Umbilical cord (tissue), 2 donors: Measurements from ENCODE around the gene B3GNT7. TPM values are rescaled to one million over a fixed set of nuclear protein-coding genes. Genes with fewer than 3 reads are reported as not detected.
"Not testable (repeated sequence)": the region's sequence is repeated elsewhere in the genome, so short reads cannot be mapped to it uniquely, and the experiment has no call there.

Source experiments
- DNase-seq: peaks from one replicate; pipeline ENCODE4 v3.0.0-alpha.2; 2015; ENCODE audit warnings: low spot score
- total RNA-seq: library from RNA; depleted of rRNA; stranded (reverse); fragments of >200 nt; gene quantifications from one replicate; pipeline ENCODE4 v1.2.3, GENCODE V29; 2014; ENCODE audit warnings: low replicate concordance; ENCODE audit not compliant: insufficient read depth

The B3GNT7 gene
- total RNA-seq, 1 donor from 2014 or later, result 3.9 TPM

DNA sequence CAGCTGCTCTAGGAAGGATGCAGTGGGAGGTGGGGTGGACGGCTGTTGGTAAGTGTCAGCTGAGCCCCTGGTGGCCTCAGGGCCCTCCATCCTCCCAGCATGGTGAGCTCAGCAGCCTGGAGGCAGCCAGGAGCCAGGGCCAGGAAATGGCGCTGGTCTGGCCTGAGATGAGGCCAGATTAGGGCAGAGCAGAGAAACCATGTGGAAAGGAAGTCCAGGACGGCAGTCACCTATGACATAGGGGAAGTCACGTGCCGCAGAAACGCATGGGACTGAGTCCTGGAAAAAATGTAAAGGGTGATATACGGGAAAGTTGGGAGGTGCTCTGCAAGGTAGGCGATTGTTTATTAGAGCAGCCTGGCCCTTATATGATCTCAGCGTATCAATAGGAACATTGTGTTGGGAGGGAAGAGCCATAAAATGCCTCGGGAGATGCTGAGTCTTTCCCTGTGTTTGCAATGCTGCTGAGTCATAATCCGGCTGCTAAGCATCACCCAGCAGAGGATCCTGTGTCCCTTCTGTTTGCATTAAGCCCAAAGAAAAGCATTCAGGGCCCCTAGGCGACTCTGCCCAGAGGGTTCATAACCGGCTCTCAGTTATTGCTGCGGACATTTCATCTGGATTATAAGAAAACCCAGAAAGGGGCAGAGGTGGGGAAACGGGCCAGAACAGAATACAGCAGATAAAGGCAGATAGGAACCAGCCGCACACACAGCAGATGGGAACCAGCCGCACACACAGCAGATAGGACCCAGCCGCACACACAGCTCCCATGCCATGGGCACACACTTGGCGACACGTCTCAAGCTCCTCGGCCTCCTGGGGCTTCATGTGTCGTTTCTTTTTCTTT is 30.3 kb upstream of the B3GNT7 start:
- peak; percentile 88 for DNase-seq

DNA sequence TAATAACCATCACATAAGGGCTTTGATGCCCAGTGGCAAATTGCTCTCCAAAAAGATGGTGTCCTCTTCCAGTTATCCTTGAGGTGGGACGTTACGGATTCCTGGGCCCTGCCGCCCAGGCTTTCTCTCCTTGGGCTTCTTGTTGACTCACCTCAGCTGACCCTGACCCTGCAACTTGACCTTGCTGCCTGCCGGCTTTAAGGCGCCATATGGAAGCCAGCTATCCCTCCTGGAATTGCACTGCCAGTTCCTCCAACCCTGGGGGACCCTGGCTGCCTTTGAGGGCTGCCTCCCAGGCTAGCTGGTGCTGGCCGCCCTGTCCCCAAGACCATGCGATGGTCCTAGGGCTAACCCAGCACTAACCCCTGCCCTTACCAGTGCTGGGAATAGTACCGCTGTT is 28.3 kb upstream of the B3GNT7 start:
- DNase-seq, result no peak

DNA sequence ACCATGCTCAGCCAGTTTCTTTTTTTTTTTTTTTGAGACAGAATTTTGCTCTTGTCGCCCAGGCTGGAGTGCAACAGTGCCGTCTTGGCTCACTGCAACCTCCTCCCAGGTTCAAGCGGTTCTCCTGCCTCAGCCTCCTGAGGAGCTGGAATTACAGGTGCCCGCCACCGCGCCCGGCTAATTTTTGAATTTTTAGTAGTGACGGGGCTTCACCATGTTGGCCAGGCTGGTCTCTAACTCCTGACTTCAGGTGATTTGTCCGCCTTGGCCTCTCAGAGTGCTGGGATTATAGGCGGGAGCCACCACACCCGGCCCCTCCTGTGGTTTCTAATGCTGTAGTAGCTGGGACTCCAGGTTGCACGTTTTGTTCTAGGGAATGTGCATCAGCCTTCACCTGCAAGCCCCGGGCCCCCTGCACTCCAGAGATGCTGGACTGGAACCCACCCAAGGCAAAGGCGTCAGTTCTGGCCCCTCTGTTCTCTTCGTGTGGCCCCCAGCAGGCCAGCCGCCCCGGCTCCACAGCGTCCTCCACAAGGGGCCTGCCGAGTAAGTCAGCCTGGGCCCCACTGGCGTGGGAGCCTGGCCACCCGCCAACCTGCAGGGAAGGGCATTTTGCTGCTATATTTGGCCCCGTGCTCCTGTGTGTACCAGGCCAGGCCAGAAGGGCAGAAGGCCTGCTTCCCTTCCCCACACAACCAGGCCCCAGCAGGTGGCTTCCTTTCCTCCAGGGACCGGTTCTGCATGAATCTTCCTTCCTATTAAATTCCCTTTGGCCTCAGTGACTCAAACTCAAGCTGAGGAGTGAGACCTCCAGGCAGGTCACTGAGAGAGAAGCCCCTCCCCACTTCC is 25.7 kb upstream of the B3GNT7 start:
- DNase-seq, result no peak

DNA sequence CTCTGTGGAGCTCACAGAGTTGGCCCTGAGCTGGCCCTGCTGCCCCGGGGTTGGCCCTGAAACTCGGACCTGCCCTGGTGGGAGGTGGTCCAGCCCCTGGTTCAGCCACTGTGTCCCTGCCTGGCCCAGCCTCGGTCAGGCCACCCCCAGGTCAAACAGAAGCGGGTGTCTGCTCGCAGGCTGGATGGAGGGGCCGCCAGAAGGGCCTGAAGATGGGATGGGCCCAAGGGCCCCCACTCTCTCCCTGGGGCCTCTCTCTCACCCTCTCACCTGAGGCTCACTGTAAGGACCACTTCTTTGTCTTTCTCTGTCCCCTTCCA is 25.1 kb upstream of the B3GNT7 start:
- no peak for DNase-seq

DNA sequence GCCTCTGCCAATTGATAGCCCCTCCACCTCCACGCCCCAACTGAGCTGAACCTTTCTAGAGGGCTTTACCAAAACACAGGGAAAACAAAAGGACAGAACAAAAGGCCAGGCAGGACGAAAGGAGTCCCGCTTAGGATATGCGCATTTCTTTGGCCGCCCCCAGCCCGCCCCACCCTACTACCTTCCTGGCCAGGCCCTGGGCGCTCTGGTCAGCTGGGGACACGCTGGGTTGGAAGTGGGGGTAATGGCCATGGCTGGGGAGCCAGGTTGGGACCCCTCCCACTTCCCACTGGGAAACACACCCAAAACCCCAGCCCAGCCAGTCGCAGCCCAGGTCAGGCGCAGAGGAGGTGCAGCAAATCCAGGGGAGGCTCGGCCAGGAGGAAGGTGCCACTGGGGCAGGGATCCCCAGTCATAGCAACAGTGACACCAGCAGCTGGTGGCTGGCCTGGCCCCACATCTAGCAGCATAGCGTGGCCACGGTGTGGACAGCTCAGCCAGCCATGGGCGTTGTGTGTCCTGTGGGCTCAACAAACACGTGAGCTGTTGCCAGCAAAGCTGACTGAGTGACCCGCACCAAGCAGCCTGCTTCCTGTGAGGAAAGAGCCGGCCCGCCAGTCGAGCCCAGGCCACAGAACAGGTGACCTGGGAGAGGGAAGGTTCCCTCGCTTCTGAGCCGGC is 24.6 kb upstream of the B3GNT7 start:
- no peak for DNase-seq

DNA sequence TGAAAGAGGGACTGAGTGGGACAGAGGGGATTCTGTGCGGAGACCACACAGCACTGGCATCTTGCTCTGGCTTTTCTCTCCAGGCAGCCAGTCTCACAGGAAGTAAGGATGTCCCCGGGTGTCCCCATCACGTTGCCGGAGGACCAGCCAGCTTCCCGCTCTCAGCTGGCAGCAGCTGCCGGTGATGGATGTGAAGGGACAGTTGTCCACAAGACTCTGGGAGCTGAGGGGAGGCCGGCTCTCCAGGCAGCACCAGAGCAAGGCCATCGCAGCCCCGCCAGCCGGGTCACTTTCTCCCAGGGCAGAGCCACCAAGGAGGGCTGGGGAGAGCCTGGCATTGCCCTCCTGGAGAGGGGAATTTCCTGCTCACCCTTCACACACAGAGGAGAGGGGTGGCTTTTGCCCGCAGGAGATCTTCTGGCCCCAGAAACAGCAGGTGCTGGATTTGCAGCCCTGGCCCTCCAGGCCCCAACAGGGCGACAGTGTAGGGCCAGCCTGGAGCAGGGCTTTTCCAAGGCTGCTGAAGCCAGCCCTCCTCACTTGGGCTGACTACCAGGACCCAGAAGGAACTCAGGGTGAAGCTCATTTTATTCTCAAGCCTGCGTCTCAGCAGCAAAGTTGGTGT is 24.0 kb upstream of the B3GNT7 start:
- DNase-seq, result no peak

DNA sequence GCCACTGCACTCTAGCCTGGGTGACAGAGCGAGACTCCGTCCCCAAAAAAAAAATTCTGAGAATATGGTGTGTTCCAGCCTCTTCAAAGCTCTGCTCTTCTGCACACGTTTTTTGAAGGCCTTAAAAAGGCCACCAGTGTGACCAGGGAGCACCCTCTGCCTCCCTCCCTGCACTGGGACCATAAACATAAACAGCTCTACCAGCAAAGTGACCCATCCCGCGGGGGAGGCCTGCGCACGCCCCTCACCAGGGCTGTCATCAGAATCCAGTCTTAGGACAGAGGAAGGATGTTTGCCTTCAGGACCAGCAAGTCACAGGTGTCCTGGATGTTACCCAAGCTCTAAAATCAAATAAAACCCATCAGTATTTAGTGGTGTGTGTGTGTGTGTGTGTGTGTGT is 23.2 kb upstream of the B3GNT7 start:
- no peak for DNase-seq

DNA sequence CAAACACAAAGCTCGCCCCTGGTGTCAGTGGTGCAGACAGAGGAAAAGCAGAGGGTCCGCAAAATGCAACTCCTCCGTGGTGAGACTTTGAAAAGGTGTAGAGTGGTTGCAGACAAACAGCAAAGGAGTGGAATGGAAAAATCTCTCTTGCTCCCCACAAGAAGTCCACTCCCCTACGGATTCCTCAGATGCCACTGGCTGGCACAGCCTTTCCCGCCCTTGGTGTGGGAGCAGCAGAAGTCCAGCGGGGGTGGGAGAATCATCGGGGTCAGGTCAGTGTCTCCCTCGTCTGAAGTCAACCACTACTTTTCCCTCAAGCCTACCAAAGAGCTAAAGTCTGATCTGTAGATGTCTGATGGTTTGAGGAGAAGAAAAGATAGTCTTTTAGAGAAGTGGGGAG is 22.3 kb upstream of the B3GNT7 start:
- DNase-seq, result no peak

DNA sequence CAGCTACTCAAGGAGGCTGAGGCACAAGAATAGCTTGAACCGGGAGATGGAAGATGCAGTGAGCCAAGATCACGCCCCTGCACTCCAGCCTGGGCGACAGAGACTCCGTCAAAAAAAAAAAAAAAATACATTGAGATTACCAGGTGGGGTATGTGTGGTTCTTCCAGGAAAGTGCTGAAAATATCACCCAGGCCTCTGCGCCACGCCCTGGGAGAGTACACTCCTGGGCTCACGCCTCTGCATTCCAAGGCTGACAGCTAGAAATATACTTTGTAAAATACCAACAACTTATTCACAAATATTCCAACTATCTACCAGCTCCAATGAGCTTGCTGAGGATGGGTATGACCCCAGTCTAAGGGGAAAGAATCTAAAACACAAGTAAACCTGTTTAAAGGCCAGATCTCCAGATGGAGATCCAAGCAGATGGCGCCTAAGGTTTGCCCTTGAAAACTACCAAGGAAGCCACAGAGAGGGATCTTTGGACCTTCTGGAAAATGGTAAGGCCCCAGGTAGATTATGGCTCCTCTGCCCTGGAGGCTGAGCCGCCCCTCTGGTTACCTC is 21.6 kb upstream of the B3GNT7 start:
- peak; percentile 40 for DNase-seq

DNA sequence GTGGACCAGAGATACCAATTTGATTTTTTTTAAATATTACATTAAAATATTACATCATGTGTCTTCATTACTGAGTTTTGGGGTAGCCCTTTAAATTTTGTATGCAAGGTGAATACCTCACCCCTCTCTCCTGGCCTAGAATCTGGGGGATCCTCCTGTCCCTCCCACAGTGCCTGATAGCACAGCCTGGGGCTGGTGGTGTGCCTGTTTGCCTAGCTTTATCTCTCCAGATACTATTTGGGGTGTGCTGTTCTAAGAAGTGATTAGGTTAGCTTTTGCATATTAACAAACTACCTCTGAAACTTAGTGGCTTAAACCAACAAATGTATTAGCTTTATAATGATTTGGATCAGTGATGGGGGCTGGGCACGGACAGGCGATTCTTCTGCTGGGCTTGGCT is 20.7 kb upstream of the B3GNT7 start:
- no peak for DNase-seq

DNA sequence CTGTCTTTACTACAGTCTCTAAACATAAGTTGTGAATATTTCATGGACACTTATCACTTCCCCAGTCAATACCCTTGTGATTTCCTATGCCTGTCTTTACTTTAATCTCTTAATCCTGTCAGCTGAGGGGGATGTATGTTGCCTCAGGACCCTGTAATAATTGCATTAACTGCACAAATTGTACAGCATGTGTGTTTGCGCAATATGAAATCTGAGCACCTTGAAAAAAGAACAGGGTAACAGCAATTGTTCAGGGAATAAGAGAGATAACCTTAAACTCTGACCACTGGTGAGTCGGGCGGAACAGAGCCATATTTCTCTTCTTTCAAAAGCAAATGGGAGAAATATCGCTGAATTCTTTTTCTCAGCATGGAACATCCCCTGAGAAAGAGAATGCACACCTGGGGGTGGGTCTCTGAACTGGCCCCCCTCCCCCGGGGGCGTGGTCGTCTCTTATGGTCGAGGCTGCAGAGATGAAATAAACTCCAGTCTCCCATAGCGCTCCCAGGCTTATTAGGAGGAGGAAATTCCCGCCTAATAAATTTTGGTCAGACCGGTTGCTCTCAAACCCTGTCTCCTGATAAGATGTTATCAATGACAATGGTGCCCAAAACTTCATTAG is 19.4 kb upstream of the B3GNT7 start:
- not testable (repeated sequence) for DNase-seq

DNA sequence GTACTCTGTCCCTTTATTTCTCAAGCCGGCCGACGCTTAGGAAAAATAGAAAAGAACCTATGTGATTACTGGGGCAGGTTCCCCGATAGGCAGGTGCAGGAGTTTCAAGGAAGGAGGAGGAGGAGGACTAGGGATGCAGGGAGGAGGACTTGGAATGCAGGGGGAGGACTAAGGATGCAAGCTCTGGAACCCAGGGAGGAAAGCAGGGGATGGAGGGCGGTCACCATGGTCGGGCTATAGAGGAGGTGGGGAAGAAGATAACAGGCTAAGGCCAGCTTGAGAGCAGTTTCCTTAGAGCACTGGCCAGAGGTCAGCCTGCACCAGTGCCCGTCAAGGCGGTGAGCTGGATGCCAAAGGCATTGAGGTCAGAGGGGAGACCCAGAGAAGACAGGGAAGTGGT is 18.7 kb upstream of the B3GNT7 start:
- no peak for DNase-seq

DNA sequence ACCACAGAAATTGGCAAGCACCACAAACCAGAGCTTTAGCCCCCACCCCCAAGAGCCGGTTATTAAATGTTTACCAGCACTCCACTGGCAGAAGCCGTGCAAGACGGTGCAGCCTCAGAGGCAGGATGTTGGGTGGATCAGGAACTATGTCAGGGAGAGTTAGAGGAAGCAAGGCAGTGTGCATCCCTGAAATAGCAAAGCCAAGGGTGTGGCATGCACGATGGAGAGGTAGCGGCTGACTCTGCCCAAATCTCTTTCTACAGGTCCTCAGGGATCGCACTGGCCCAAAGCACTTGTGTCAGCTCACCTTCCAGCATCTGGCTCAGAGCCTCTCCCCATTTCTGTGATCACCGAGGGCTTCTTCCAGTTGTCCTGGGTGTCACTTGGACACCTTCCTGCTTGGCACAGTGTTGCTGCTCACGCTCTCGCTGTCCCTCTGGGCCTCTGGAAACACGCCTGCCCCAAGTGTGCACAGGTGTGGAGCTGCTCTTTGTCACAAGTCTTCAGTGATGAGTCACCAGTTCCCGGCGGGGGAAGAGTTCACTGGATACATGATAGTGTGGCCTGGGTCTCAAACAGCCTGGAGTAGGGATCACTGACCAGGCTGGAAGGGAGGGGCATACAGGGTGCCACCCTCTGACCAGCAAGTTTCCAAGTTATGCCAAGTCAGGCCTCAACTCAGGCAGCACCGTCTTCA is 17.3 kb upstream of the B3GNT7 start:
- DNase-seq, result no peak

DNA sequence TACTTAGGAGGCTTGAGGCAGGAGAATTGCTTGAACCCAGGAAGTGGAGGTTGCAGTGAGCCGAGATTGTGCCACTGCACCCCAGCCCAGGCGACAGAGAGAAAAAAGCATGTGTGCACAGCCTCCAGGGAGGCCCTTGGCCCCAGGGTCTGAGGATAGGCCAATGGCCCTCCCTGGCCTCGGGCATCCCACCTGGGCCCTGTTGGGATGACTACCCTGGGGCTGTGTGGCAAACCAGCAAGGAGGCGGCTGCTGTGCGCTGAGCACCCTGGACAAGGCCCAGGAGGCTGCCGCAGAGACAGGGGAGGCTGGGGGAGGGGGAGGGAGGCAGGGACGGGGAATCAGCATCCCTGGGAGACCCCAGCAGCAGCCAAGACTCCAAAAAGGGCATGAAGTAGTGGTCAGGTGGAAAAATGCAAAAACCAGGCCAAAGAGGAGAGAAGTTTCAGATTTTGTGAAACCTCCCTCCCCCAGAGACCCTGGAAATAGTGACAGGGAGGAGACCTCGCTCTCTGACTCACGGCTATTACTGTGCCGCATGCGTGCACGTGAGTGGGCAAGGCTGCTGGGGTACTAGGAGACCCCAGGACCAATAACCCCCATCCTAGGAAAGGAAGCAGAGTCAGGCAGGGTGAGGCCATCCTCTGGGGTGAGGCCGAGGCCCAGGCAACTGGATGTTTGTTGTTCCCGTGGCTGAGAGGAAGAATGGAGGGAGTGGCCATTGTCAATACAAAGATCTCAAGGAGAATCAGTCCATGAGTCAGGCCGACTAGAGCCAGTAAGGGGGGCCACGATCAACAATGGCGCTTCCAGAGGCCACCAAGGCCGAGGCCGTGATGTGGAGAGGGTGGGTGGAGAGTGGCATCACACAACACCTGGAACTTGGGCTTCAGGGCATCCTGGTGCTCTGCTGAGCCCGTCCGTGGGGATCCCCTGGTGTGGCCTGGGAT is 16.0 kb upstream of the B3GNT7 start:
- no peak for DNase-seq

DNA sequence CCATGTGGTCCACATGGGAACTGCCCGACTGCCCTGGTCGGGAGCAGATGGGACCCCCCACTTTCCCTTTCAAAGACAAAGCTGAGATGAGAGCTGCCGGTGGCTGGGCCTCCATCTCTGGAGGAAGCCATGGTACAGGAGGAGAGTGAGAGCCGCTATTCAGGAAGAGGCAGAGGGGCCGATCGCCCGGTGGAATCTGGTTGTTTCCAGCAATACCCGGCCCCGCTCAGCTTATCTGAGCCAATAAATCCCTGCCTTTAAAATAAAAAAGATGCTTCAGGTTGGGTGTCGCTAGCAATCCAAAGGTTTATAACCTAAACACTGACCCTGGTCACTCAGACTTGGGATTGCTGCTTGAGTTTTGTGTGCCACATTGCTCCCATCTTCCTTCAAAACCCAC is 15.2 kb upstream of the B3GNT7 start:
- no peak for DNase-seq

DNA sequence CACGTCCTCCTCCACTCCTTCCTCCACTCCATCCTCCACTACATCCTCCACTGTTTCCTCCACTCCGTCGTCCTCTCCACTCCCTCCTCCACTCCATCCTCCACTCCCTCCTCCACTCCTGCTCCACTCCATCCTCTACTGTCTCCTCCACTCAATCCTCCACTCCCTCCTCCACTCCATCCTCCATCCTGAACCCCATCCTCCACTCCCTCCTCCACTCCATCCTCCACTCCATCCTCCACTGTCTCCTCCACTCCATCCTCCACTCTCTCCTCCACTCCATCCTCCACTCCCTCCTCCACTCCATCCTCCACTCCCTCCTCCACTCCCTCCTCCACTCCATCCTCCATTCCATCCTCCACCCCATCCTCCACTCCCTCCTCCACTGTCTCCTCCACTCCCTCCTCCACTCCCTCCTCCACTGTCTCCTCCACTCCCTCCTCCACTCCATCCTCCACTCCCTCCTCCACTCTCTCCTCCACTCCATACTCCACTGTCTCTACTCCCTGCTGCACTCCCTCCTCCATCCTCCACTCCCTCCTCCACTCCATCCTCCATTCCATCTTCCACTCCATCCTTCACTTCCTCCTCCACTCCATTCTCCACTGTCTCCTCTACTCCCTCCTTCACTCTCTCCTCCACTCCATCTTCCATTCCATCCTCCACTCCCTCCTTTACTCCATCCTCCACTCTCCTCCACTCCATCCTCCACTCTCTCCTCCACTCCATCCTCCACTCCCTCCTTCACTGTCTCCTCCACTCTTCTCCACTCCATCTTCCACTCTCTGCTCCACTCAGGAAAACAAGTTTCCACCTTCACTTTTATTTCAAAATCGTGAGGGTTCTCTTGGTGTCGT is 14.3 kb upstream of the B3GNT7 start:
- DNase-seq, result no peak

DNA sequence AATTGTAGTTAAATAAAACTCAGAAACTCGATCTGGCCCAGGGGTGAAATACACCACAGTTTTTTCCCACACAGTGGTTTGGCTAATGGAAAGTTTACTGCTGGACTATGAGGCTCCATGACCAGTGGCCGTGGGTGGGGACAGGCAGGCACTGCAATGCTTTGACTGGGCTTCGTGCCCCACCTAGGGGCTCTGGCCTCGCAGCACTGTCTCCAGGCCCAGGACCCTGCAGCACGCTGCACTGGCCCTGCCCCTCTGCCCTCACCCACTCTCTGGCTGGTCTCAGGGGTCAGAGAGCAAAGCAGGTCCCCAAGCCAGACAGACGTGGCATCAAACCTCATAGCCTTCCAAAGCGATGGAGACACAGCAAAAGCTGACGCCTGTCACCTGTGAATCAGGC is 13.4 kb upstream of the B3GNT7 start:
- no peak for DNase-seq

DNA sequence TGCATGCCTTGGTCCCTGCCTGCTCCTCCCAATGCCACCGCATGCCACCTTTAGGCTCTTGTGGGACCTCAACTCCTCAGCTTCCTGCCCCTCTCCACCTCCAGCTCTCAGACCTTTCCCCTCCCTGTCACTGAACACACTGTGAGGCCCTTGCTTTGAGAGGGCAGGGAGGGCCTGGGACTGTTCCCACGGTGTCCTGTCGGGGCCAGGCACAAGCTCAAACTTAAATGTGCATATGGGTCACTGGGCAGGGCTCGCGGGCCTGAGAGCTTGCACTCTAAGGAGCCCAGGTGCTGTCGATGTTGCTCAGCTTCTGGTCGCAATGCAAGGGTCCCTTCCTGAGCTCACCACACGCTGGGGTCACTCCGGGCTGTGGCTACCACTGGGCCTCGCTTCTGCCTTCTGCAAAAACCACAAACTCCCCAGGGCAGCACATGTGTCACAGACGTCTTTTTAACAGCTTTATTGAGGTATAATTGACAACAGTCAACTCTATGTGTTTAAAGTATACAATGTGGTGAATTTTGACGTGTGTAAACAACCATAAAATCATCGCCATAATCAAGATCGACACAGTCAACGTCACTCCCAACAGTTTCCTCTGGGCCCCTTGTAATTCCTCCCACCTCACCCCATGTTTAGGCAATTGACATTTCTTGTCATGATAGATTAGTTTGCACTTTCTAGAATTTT is 11.9 kb upstream of the B3GNT7 start:
- no peak for DNase-seq
